Measurements from ENCODE around the gene PCMT1. TPM values are rescaled to one million over a fixed set of nuclear protein-coding genes. Genes with fewer than 3 reads are reported as not detected.

PCMT1 gene
- total RNA-seq: 10 to 100 TPM; 68.5 to 72.6 TPM
- polyA plus RNA-seq (2013, experiment 1 of 2): 99.6 TPM
- polyA plus RNA-seq (2013, experiment 2 of 2): 90.3 TPM
- long read RNA-seq, experiment 1, transcript PCMT1-203 (8 exons, 1,938 nt): minor isoform, 11 of 60 reads
- long read RNA-seq, experiment 1, transcript PCMT1-205 (8 exons, 1,984 nt): minor isoform, 7 of 60 reads
- long read RNA-seq, experiment 1, transcript PCMT1-201 (7 exons, 1,293 nt): major isoform, 22 of 60 reads
- long read RNA-seq, experiment 1, partial matches to known transcripts: 8 of 60 reads
- long read RNA-seq, experiment 1, other reads (novel, unspliced or antisense): 12 of 60 reads
- long read RNA-seq, experiment 2, transcript PCMT1-203 (8 exons, 1,938 nt): major isoform, 80 of 166 reads
- long read RNA-seq, experiment 2, transcript PCMT1-205 (8 exons, 1,984 nt): minor isoform, 39 of 166 reads
- long read RNA-seq, experiment 2, transcript PCMT1-201 (7 exons, 1,293 nt): minor isoform, 41 of 166 reads
- long read RNA-seq, experiment 2, partial matches to known transcripts: 2 of 166 reads
- long read RNA-seq, experiment 2, other reads (novel, unspliced or antisense): 4 of 166 reads
- long read RNA-seq, experiment 3, transcript PCMT1-201 (7 exons, 1,293 nt): minor isoform, 32 of 269 reads
- long read RNA-seq, experiment 3, transcript PCMT1-203 (8 exons, 1,938 nt): major isoform, 126 of 269 reads
- long read RNA-seq, experiment 3, transcript PCMT1-205 (8 exons, 1,984 nt): minor isoform, 97 of 269 reads
- long read RNA-seq, experiment 3, partial matches to known transcripts: 3 of 269 reads
- long read RNA-seq, experiment 3, other reads (novel, unspliced or antisense): 10 of 269 reads
- long read RNA-seq, experiment 4, transcript PCMT1-205 (8 exons, 1,984 nt): minor isoform, 145 of 533 reads
- long read RNA-seq, experiment 4, transcript PCMT1-203 (8 exons, 1,938 nt): major isoform, 238 of 533 reads
- long read RNA-seq, experiment 4, transcript PCMT1-201 (7 exons, 1,293 nt): minor isoform, 119 of 533 reads
- long read RNA-seq, experiment 4, partial matches to known transcripts: 11 of 533 reads
- long read RNA-seq, experiment 4, other reads (novel, unspliced or antisense): 19 of 533 reads

DNA sequence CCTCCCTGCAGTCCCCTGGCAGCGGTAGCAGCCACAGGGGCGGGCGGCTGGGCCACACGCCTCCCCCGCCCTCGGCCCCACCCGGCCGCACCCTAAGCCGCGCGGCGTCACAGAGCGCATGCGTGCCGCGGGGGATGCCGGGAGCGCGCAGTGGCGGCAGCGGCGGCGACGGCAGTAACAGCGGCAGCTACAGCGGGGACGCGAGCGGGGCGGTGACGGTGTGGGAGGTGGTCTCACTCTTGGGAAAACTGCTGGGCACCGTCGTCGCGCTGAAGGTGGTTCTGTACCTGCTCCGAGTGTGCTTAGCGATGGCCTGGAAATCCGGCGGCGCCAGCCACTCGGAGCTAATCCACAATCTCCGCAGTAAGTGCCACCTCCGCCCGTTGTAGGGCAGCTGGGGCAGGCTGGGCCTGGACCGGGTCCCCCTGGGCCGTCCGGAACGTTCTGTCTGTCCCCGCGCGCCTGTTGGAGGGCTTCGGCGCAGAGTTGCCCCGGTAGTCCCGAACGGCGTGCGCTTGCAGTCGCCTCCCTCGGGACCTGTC, at the start of gene PCMT1:
Gene PCMT1 (plus strand): TSS at position 148 of the 542 bp plus-strand sequence. CDS start 161 bp downstream, at position 309.
- peaks cover 3% of the 10 kb centered on the region for H3K4me1 ChIP-seq (ENCODE audit: control insufficient read depth, insufficient read depth, low read length)
- DNase-seq: peak; percentile 96
- Mint-ChIP-seq H3K36me3 (ENCODE audit: low read depth) (peaks cover 4% of the 10 kb centered on the region), H3K4me1 (peaks cover 16% of the 10 kb centered on the region), H3K4me3 (peak within 1 kb of the TSS; percentile 82), H3K27ac (peak within 1 kb of the TSS; percentile 88), H3K27me3 (ENCODE audit: insufficient read depth) (no peaks in the 10 kb centered on the region), H3K9me3 (no peaks in the 10 kb centered on the region)
- H3K27ac ChIP-seq (ENCODE audit: low read depth, low read length): peak within 1 kb of the TSS; percentile 89
- TF ChIP-seq, protein P1, sequence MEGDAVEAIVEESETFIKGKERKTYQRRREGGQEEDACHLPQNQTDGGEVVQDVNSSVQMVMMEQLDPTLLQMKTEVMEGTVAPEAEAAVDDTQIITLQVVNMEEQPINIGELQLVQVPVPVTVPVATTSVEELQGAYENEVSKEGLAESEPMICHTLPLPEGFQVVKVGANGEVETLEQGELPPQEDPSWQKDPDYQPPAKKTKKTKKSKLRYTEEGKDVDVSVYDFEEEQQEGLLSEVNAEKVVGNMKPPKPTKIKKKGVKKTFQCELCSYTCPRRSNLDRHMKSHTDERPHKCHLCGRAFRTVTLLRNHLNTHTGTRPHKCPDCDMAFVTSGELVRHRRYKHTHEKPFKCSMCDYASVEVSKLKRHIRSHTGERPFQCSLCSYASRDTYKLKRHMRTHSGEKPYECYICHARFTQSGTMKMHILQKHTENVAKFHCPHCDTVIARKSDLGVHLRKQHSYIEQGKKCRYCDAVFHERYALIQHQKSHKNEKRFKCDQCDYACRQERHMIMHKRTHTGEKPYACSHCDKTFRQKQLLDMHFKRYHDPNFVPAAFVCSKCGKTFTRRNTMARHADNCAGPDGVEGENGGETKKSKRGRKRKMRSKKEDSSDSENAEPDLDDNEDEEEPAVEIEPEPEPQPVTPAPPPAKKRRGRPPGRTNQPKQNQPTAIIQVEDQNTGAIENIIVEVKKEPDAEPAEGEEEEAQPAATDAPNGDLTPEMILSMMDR (conservative IDR thresholded peaks at IDR 0.05): no peak
- H3K9me3 ChIP-seq (ENCODE audit: control insufficient read depth, low read length): no peaks in the 10 kb centered on the region
- H3K4me3 ChIP-seq (ENCODE audit: low read length): peak within 1 kb of the TSS; percentile 90
- no peaks in the 10 kb centered on the region for H3K27me3 ChIP-seq (ENCODE audit: control insufficient read depth, insufficient read depth, low read length, poor library complexity, severe bottlenecking)
- 0% methylated on average over 7 to 60 of the region's 60 CpGs for WGBS, 2 experiments (ENCODE audit: insufficient coverage in 1 of 2, insufficient read length in 1 of 2)
- H3K36me3 ChIP-seq (ENCODE audit: control insufficient read depth, insufficient read depth, low read length): peaks cover 6% of the 10 kb centered on the region
- H3K9ac ChIP-seq (ENCODE audit: extremely low read depth, low read length, poor library complexity, severe bottlenecking): peak within 1 kb of the TSS; percentile 82

DNA sequence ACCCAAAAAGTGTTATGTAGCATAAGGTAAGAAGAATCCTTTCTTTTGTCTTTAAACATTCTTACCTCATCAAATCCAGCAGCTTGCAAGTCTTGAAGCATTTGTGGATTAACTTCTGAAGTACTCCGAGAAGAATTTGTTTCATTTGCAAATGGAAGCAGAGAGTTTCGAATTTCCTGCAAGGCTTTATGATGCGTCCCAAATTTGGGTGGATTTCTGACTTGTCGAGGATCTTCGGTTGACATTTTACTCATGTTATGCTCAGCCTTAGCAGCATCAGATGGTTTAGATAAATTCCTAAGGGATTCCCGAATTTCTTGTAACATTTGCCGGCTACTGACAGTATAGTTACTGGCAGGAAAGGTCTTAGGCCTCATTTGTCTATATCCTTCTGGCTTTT, 47.8 kb upstream of the PCMT1 start:
- Mint-ChIP-seq H3K9me3 (no peaks in the 10 kb centered on the region), H3K4me1 (peaks cover 15% of the 10 kb centered on the region), H3K27me3 (ENCODE audit: insufficient read depth) (no peaks in the 10 kb centered on the region), H3K27ac (peak overlapping the region; percentile 82), H3K36me3 (ENCODE audit: low read depth) (peaks cover 22% of the 10 kb centered on the region), H3K4me3 (no peak overlapping the region)
- Histone ChIP-seq H3K36me3 (ENCODE audit: control insufficient read depth, insufficient read depth, low read length) (peaks cover 42% of the 10 kb centered on the region), H3K27me3 (ENCODE audit: control insufficient read depth, insufficient read depth, low read length, poor library complexity, severe bottlenecking) (no peaks in the 10 kb centered on the region), H3K9ac (ENCODE audit: extremely low read depth, low read length, poor library complexity, severe bottlenecking) (no peak overlapping the region), H3K4me1 (ENCODE audit: control insufficient read depth, insufficient read depth, low read length) (peaks cover 7% of the 10 kb centered on the region), H3K27ac (ENCODE audit: low read depth, low read length) (no peak overlapping the region), H3K4me3 (ENCODE audit: low read length) (no peak overlapping the region), H3K9me3 (ENCODE audit: control insufficient read depth, low read length) (no peaks in the 10 kb centered on the region)
- DNase-seq: peak; percentile 59
- 35 to 46% methylated on average over 7 of the region's 7 CpGs for WGBS, 2 experiments (ENCODE audit: insufficient coverage in 1 of 2, insufficient read length in 1 of 2)
- TF ChIP-seq, protein P1 (conservative IDR thresholded peaks at IDR 0.05): no peak

- no peak for DNase-seq
- H3K4me1 Mint-ChIP-seq: peaks cover 47% of the 10 kb centered on the region
- H3K4me3 ChIP-seq (ENCODE audit: low read length): no peak overlapping the region
- no peaks in the 10 kb centered on the region for H3K9me3 ChIP-seq (ENCODE audit: control insufficient read depth, low read length)
- peaks cover 12% of the 10 kb centered on the region for H3K36me3 ChIP-seq (ENCODE audit: control insufficient read depth, insufficient read depth, low read length)
- WGBS, 2 experiments (ENCODE audit: insufficient coverage in 1 of 2, insufficient read length in 1 of 2): 92 to 93% methylated on average over 3 to 5 of the region's 5 CpGs
- H3K27ac Mint-ChIP-seq: no peak overlapping the region
- no peaks in the 10 kb centered on the region for H3K27me3 Mint-ChIP-seq (ENCODE audit: insufficient read depth)
- H3K4me1 ChIP-seq (ENCODE audit: control insufficient read depth, insufficient read depth, low read length): peaks cover 3% of the 10 kb centered on the region
- H3K27me3 ChIP-seq (ENCODE audit: control insufficient read depth, insufficient read depth, low read length, poor library complexity, severe bottlenecking): no peaks in the 10 kb centered on the region
- no peak overlapping the region for H3K9ac ChIP-seq (ENCODE audit: extremely low read depth, low read length, poor library complexity, severe bottlenecking)
- H3K36me3 Mint-ChIP-seq (ENCODE audit: low read depth): peaks cover 19% of the 10 kb centered on the region
- no peak overlapping the region for H3K27ac ChIP-seq (ENCODE audit: low read depth, low read length)
- no peak overlapping the region for H3K4me3 Mint-ChIP-seq
- no peaks in the 10 kb centered on the region for H3K9me3 Mint-ChIP-seq
- TF ChIP-seq, protein P1 (conservative IDR thresholded peaks at IDR 0.05): no peak
Observed at GRCh38 chr6:149711711-149712110, 37.8 kb upstream of the PCMT1 start.

Measured in endodermal cell (in vitro differentiated cells).